ENCODE results near the gene HOXB5.
A peak's percentile ranks its signal among the peaks of the same experiment; 100 is the strongest.

HOXB5 gene

GRCh38 chr17:48589060-48589830 is 4.3 kb downstream of the HOXB5 start:
- Histone ChIP-seq H3K27ac (ENCODE audit: extremely low read depth, low read depth, low read length) (peak overlapping the region; percentile 92), H3K4me1 (ENCODE audit: control insufficient read depth, insufficient read depth, low read length) (peaks cover 40% of the 10 kb centered on the region), H3K4me3 (ENCODE audit: low read depth, low read length) (no peak overlapping the region), H3K36me3 (ENCODE audit: control insufficient read depth in 2 of 2, insufficient read depth in 1 of 2, low read length in 2 of 2) (peaks cover 0 to 23% of the 10 kb centered on the region in 2 experiments; a peak in 2 of 3 replicates), H3K9me3 (ENCODE audit: control insufficient read depth, insufficient read depth, low read depth, low read length) (no peaks in the 10 kb centered on the region)
- ChIA-PET CTCF (interaction anchor here (0.6 to 3.2 kb wide), 18 partner anchors 29 to 569 kb away, joined by 3 to 18 read pairs (median 4); no protein-coding TSS in a partner anchor), POLR2A (interaction anchor here (0.8 to 1.2 kb wide), 2 partner anchors 21 to 24 kb away, joined by 3 read pairs; no protein-coding TSS in a partner anchor)
- TF ChIP-seq ZSCAN30 (tag by site-specific recombination; IDR thresholded peaks at IDR 0.05) = no peak
- 0 out of 2 replicates have a peak, but pooled peaks have one; percentile 19 for TF ChIP-seq BCL11A (tag by site-specific recombination; IDR thresholded peaks at IDR 0.05; ENCODE audit: low read depth)
- no peak for TF ChIP-seq ZBTB21 (tag by site-specific recombination; IDR thresholded peaks at IDR 0.05)
- peak; percentile 68; the same call in 1 of the 2 replicates for TF ChIP-seq ZNF335 (tag by site-specific recombination; conservative IDR thresholded peaks at IDR 0.05)
- TF ChIP-seq ZNF146 (tag by site-specific recombination; IDR thresholded peaks at IDR 0.05) = no peak
- TF ChIP-seq GFI1B (tag by site-specific recombination; IDR thresholded peaks at IDR 0.05) = 0 out of 2 replicates have a peak, but pooled peaks have one; percentile 3
- TF ChIP-seq ZNF521 (tag by site-specific recombination; IDR thresholded peaks at IDR 0.05) = no peak
- no peak for TF ChIP-seq ZSCAN23 (tag by site-specific recombination; IDR thresholded peaks at IDR 0.05)
- TF ChIP-seq SCRT2 (tag by site-specific recombination; IDR thresholded peaks at IDR 0.05) = 0 out of 2 replicates have a peak, but pooled peaks have one; percentile 32
- peak; percentile 77 for TF ChIP-seq ZFHX2 (tag by site-specific recombination; conservative IDR thresholded peaks at IDR 0.05)
- TF ChIP-seq ZNF138 (tag by site-specific recombination; IDR thresholded peaks at IDR 0.05; ENCODE audit: borderline replicate concordance) = no peak
- TF ChIP-seq IKZF3 (tag by site-specific recombination; IDR thresholded peaks at IDR 0.05) = peak; percentile 68
- TF ChIP-seq ZNF548 (tag by site-specific recombination; IDR thresholded peaks at IDR 0.05) = no peak
- no peak for TF ChIP-seq ZNF23 (tag by site-specific recombination; IDR thresholded peaks at IDR 0.05; ENCODE audit: borderline replicate concordance)
- no peak for TF ChIP-seq ZNF19 (tag by site-specific recombination; IDR thresholded peaks at IDR 0.05; ENCODE audit: low read depth)
- TF ChIP-seq ZNF169 (tag by site-specific recombination; IDR thresholded peaks at IDR 0.05) = no peak
- no peak for TF ChIP-seq ZSCAN5A (tag by site-specific recombination; IDR thresholded peaks at IDR 0.05)
- TF ChIP-seq ZNF660 (tag by site-specific recombination; IDR thresholded peaks at IDR 0.05) = no peak
- no peak for TF ChIP-seq HOXA7 (CRISPR knock-in tag; IDR thresholded peaks at IDR 0.05; ENCODE audit: borderline replicate concordance)
- peak; percentile 77 for TF ChIP-seq EGR2 (tag by site-specific recombination; IDR thresholded peaks at IDR 0.05; ENCODE audit: low read depth)

- POLR2A ChIA-PET = interaction anchor here (0.8 to 2.4 kb wide), 6 partner anchors 12 to 88 kb away, joined by 3 to 9 read pairs (median 4); no protein-coding TSS in a partner anchor
- no peak overlapping the region for H3K4me3 ChIP-seq (ENCODE audit: low read depth, low read length)
- H3K9me3 ChIP-seq (ENCODE audit: control insufficient read depth, insufficient read depth, low read depth, low read length) = no peaks in the 10 kb centered on the region
- CTCF ChIA-PET = interaction anchor here (0.6 to 3.2 kb wide), 19 partner anchors 25 to 373 kb away, joined by 3 to 18 read pairs (median 4); no protein-coding TSS in a partner anchor
- peak overlapping the region; percentile 92 for H3K27ac ChIP-seq (ENCODE audit: extremely low read depth, low read depth, low read length)
- H3K4me1 ChIP-seq (ENCODE audit: control insufficient read depth, insufficient read depth, low read length) = peaks cover 44% of the 10 kb centered on the region
- H3K36me3 ChIP-seq (ENCODE audit: control insufficient read depth in 2 of 2, insufficient read depth in 1 of 2, low read length in 2 of 2) = peaks cover 0 to 30% of the 10 kb centered on the region in 2 experiments; a peak in 2 of 3 replicates
- no peak for TF ChIP-seq GLIS1 (tag by site-specific recombination; IDR thresholded peaks at IDR 0.05)
- TF ChIP-seq KLF17 (tag by site-specific recombination; IDR thresholded peaks at IDR 0.05) = no peak
- TF ChIP-seq ZNF366 (tag by site-specific recombination; conservative IDR thresholded peaks at IDR 0.05) = 0 out of 2 replicates have a peak, but pooled peaks have one; percentile 9
- TF ChIP-seq ZNF600 (tag by site-specific recombination; IDR thresholded peaks at IDR 0.05) = peak; percentile 34; the same call in 1 of the 2 replicates
- no peak for TF ChIP-seq ZNF148 (tag by site-specific recombination; IDR thresholded peaks at IDR 0.05; ENCODE audit: borderline replicate concordance)
- TF ChIP-seq ZNF629 (tag by site-specific recombination; IDR thresholded peaks at IDR 0.05) = no peak
- no peak for TF ChIP-seq ZFP41 (tag by site-specific recombination; IDR thresholded peaks at IDR 0.05; ENCODE audit: borderline replicate concordance)
- peak; percentile 89 for TF ChIP-seq PRDM1 (tag by site-specific recombination; IDR thresholded peaks at IDR 0.05)
- no peak for TF ChIP-seq ZNF10 (tag by site-specific recombination; IDR thresholded peaks at IDR 0.05)
- no peak for TF ChIP-seq AEBP2 (tag by site-specific recombination; IDR thresholded peaks at IDR 0.05; ENCODE audit: borderline replicate concordance)
These were observed 5.1 kb downstream of the HOXB5 start for GRCh38 chr17:48588528-48588927.
